ENCODE measurements around the gene PURA.

PURA gene

DNA sequence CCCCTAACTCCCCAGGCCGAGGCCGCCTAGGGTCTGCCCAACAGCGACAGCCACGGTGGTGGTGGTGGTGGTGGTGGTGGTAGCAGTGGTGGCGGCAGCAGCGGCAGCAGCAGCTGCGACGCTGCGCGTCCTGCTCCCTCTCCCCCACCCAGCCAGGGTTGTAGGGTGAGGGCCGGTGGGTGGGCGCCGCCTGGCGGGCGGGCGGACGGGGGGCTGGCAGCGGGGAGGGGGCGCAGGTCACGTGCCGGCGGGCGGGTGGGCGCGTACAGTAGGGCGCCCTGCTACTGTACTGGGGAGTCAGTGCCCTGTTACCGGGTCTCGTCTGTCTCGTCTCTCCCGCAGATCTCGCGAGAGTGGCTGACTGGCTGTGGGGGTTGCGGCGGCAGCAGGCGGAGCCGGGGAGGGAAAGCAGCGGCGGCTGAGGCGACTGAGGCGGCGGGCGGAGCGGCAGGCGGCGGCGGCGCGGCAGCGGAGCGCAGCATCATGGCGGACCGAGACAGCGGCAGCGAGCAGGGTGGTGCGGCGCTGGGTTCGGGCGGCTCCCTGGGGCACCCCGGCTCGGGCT, at the start of gene PURA:
TSS of gene PURA (plus strand) at position 411 of the 565 bp plus-strand sequence. CDS start at position 484, 73 bp downstream.
- peak; percentile 97 for DNase-seq (ENCODE audit: low spot score)

DNA sequence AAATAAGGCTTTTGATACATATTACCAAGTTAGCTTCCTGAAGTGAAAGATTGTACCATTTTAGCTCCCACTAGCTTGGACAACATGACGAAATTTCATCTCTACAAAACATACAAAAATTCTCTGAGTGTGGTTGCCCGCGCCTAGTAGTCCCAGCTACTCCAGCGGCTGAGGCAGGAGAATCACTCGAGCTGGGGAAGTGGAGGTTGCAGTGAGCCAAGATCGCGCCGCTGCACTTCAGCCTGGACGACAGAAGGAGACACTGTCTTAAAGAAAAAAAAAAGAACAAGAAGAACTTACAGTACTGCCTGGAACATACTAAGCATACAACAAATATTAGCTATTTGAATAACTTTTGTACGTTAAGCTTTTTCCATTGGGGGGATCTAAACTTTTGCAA, 41.1 kb upstream of the PURA start:
- no peak for DNase-seq (ENCODE audit: low spot score)

DNA sequence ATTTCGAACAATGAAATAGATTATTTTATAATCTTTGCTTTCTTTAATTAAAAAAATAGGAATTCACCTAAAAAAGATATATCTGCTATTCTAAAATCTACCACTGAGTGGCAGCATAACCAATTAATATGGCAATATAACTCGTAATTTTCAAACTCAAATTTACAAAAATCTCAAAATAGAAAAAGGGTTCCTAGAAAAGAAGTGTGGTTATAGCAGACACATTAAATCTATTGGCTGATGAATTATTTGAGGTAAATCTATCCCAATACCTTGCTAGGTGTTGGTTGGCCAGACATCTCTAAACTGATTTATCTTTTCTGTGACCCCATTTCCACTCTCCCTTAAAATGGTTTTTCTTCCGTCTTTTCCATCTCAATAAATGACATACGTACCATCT, 40.6 kb upstream of the PURA start:
- no peak for DNase-seq (ENCODE audit: low spot score)

DNA sequence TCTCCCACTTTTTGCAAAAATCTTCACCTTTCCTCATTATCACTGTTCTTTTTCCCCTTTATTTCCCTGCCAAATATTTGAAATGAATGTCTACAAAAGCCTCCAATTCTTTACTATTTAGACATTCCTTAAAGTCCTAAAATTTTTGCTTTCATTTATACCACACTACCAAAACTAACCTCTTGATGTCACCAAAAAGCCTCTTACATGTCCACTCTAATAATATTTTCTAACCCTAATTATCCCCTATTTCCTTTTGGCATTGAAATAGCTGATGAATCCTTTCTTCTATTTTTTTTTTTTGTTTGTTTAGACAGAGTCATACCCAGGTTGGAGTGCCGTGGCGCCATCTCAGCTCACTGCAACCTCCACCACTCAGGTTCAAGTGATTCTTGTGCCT, 38.5 kb upstream of the PURA start:
- DNase-seq (ENCODE audit: low spot score) = peak; percentile 58

DNA sequence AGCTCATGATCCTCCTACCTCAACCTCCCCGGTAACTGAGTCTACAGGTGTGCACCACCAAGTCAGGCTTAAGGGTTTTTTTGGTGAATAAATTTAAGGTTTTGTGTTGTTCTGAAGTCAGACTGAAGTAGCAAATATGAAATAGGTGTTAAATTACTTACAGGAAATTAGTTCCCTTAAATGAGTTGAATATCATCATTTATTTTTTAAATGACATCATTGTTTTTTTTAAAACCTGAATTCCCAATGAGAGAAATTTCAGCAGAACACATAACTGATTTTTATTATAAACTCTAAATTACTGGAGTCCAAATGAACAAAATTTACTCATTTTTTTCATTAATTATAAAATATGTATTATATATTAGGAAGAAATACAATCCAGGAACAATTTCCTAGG, 37.8 kb upstream of the PURA start:
- DNase-seq (ENCODE audit: low spot score) = no peak

DNA sequence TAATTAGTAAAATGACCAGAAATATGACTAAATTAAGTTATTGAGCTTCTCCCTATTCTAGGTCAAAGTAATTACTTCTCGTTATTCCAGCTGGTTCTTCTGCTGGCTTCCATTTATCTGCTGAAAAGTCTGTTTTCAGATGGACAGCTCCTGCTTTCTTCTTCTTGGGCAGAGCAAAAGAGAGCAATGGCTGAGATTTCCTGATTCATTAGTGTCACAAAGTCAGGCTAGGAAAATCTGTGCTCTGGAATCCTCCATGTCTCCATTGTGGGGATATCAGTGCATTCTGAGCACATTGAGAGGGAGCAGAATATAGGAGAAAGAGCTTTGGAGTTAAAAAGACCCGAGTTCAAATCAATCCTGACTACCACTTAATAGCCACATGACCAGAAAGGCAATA, 37.1 kb upstream of the PURA start:
- no peak for DNase-seq (ENCODE audit: low spot score)

DNA sequence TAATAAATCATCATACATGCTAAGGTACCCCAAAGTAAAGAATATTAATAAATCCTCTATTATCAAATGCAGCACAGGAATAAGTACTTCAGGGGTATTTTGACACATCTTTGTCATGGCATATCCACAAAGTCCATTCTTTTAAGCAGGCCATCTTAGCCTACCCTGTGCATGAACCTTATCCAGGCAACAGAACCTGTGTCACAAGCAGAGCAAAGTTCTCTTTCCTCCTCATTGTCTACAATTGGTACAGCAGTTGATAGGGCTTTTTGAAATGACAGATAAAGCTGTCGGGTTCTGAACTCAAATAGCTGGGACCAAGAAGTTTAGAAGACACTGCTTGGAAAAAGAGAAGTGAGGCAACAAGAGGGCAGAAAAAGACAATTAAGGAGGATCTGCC, 30.8 kb upstream of the PURA start:
- DNase-seq (ENCODE audit: low spot score) = no peak

DNA sequence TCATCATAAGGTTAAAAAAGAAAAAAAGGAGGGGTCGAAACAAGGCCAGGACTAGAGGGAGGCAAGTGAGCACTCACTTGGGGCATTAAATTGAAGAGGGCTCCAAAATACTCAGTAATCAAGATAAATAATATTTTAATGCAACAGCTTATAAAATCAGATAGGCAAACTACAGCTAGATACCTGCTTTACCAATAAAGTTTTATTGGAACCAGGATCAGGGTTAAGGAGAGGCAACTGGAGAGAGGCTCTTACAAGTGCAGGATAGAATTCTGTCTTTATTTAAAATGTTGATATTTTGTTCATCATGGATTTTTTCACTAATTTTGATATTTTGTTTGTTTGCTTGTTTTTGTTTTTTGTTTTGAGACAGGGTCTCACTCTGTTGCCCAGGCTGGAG, 30.3 kb upstream of the PURA start:
- DNase-seq (ENCODE audit: low spot score) = no peak

DNA sequence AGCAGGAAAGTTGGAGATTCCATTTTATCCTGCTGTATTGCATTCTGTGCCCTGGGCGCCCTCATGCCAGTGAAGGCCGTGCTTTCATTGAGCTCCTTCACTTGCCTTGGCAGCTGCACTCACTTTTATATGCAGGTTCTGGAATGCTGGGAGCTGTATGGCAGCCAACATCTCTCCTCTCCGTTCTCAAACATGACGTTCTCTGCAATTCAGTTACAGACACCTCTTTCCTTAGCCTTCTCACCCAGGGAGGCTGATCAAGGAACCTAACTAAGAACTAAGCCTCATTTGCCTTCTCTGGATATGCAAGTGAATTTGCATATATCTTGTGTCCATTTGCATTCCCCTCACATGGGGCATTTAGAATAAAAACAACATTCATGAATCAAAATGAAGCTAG, 29.4 kb upstream of the PURA start:
- no peak for DNase-seq (ENCODE audit: low spot score)

DNA sequence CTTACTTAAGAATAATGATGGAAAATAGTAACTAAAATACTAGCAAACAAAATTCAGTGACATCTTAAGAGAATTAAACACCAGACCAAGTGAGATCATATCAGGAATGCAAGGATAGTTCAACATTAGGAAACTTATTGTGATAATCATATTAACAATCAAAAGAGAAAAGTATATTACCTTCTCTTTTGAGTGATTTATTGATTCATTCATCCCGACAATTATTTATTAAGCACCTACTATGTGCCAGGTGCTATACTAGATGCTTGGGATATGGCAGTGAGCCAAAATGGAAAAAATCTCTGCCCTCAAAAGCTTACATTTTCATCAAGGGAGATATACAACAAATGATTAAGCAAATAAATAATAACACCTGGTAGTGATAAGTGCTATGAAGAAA, 23.7 kb upstream of the PURA start:
- DNase-seq (ENCODE audit: low spot score) = no peak

DNA sequence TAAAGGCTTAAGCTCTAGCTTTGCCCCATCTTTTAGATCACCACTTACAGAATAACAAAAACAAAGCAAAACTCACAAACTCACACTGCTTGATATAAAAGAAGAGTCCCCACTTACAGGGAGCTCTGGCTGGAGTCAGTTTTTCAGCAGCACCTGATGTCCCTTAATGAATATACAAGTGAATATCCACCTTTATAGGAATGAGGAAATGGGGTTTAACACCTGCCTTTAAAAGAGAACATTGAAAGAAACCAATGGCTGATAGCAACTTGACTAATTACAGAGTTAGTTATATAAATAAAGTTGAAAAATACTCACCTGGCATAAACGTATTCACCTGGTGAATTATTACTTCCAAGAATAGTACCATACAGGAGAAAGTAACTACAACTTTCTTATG, 20.7 kb upstream of the PURA start:
- no peak for DNase-seq (ENCODE audit: low spot score)

DNA sequence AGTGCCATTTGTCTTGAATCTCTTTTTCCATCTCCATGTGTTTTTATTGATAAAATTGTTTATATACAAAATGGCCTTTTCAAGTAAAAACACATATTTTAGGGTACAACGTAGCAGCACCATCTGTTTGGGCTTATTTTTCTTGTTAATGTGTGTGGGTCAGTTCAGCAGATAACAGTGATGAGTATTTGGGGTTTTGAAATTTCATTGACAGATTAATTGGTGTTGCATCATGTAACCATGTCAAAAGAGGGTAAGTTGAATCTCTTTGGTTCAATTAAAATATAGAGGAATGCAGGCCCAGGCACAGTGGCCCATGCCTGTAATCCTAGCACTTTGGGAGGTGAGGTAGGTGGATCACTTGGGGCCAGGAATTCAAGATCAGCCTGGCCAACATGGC, 20.0 kb upstream of the PURA start:
- no peak for DNase-seq (ENCODE audit: low spot score)

DNA sequence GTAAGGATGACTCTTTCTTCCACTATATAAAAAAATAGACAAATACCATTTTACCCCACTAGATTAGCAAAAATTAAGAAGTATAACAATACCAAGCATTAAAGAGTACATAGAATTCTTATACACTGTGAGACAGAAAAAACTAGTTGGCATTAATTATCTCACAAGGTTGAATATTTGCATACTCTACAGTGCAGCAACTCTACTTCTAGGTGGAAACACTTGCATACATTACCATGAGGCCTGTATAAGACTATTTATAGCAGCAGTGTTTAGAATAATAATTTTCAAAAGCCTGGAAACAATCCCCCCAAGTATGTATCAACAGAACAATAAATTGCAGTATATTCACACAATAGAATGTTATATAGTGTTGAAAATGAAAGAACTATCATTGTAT, 19.0 kb upstream of the PURA start:
- no peak for DNase-seq (ENCODE audit: low spot score)

DNA sequence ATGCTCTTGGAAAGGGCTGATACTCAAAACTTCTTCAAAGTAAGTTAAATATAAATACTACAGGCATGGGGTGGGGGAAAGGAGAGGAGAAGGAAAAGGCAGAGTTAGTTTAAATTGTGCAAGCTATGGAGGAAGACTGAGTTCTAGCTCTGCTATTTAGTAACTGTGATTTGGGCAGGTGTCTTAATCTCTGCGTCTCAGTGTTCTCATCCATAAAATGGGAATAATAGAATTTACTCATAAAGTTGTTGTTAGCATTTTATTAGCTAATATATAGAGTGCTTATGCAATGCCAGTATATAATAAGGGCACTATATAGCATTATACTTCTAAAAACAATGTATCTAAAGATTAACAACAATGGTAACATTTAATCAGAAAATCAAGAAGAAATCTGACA, 12.7 kb upstream of the PURA start:
- no peak for DNase-seq (ENCODE audit: low spot score)

DNA sequence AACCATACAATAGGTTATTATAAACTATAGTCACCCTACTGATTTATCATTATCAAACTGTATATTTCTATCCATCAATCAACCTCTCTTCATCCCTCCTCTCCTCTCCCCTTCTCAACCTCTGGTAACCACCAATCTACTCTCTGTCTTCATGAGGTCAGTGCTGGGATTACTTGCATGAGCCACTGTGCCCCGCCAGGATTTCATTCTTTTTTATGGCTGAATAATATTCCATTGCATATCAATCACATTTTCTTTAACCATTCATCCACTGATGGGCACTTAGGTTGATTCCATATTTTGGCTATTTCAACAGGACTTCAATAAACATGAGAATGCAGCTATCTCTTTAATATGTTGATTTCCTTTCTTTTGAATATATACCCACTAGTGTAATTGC, 10.8 kb upstream of the PURA start:
- no peak for DNase-seq (ENCODE audit: low spot score)

DNA sequence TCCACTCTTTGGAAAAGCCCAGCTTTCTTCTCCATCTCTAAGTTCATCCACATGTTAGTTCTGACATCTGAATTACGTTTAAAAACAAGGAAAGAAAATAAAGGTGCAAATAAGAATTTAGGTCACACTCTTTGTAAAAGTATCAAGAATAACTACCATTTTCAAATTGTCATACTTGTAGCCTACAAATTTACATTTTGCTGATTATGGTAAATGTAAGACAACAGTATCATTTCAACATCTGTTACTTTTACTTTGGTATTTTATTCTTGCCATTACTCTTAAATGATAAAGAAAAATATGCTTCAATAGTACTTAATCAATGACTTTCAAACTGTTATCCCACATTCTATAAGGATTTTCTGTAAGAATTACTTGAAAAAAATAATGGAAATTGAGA, 9.8 kb upstream of the PURA start:
- no peak for DNase-seq (ENCODE audit: low spot score)

DNA sequence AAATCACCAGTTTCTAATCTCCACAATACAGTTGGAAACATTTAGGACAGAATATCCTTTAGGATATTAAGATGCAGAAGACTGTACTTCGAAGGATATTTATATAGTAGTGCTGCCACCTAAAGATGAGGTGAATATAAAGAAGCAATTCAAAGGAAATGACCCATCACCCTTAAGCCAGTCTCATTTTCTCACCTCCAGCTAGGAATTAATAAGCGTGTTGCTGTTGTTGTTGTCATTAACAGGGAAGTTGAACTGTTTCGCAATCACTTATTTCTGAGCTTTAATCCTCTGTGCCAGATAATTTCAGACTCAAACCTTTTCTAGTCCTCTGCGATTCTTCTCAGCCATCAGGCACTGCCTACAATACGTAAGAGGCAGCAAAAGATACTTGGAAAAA, 7.8 kb upstream of the PURA start:
- peak; percentile 28 for DNase-seq (ENCODE audit: low spot score)

DNA sequence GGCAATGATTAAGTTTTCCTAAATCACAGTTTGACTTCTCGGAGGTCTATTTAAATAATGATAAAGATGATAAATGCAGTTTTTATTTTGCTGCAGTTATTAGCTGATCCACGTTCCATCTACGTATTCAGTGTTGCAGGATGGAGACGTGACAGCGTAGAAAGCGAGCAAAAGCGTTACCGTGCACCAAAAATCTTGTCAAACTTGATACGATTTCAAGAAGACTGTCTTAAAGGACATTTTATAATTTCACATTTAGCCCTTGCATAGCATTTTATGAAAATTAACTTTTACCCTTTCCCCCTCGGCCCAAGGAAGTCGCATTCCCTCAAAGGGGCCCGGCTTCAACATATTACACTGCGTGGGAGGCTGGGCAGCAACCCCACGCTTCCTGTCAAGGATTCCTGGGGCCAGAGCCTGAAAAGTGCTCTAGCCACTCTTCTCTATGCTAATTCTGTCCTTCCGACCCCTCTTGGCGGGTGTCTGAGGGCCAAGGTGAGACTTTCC, 7.1 kb upstream of the PURA start:
- DNase-seq (ENCODE audit: low spot score) = no peak

DNA sequence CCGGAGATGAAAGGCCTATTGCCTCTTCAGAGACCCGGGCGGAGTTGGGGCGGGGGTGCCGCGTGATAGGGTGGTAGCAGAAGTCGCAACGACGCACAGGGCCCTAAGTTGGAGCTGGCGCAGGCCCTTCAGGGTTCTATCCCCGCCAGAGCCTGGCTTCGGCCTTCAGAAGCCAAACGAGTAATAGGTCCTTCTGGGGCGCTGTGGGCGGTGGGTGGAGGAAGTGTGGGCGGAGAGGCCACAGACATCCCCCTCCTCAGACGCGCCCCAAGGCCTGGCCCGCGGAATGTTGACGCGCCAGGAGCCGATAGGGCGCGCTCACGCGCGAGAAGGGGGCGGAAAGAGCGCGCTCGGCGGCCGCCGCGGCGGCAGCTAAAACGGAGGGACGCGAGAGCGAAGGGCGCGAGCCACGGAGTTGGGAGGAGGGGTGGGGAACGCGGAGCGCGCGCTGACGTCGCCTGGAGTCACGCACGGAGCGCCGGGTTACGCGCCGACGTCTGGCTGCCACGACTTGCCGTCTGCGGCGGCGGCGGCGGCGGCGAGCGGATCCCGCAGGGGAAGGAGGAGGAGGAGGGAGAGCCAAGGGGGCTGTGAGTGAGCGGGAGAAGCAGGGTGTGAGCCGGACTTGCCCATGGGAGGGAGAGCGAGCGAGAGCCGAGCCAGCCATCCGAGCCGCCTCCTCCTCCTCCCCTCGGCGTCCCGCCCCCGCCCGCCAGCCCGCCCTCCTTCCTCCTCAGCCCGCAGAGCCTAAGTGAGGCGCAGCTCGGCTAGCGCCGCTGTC, 6.4 kb upstream of the PURA start:
- peak; percentile 96 for DNase-seq (ENCODE audit: low spot score)

DNA sequence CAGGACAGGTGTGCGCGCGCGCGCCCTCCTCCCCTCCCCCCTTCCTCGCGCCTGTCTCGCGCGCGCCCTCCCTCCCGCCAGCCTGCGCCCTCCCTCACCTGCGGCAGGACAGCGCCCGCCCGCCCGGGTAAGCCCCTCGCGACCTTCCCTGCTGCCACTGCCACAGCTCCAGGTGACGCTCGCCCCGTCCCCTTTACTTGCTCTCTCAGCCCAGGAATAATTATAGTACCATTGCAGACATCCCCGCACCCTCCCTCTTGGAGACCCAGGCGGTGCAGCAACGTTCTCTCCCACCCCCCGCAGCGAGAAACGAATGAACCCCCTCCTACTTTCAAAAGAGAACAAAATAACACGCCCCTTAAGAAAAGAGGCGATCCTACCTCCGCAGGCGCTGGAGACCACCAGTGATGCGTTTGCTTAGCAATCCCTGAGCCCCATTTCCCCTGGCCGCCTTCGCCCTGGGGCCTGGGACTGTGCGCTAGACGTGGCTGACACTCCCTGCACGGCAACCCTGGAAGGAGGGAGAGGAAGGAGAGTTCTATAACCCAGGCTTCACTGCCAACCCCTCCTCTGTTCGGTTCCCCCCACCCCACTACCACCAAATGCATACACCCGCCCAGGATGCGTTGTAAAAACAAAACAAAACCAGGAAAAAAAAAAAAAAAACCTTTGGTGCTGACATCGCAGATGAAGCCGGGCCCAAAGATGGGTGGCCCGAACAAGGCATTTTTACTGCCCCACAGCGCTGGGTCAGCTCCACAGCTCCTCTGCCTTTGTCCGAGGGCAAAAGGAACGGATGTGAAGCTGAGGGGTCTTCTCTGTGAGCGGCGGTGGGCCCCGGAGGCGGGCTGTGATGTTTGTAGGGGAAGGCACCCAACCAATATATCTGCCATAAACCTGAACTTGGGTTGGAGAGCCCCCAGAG, 5.6 kb upstream of the PURA start:
- DNase-seq (ENCODE audit: low spot score) = peak; percentile 43

DNA sequence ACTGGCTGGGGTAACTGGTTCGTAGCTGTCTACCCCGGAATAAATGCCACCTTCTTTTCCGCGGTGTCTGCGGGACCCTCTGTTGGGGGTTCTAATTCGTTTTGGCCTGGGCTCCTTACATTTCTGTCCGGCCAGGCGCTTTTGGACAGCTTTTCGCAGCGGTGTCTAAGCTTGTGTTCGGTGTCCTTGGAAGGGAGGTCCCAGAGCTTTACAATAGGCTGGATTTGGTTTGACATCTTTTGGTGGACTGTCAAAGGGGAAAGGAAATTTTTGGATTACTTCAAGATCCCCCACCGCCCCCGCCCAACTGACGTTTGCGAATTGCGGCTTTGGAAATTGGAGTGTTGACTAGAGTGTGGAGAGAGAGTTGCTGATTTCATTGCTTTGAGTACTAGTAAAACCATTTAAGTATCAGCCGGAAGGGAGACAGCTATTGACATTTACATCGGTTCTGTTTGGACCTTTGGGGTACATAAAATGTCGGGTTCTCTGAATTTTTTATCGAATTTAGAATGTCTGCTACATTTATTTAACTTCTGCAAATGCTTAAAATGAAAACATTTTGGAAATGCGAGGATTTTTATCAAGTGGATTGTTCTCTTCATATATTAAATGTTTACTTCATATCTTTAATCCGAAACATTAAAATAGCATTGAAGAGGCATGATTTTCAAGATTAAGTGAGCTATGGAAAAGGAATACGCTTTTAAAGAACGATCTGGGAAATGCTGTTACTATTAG, 4.7 kb upstream of the PURA start:
- no peak for DNase-seq (ENCODE audit: low spot score)

Measured in SW480 (cell line).